ENCODE measurements around the gene SLC6A9.

GRCh38 chr1:43974443-43975248 lies 56.6 kb downstream of the SLC6A9 start, which contains the start of gene ATP6V0B:
- TF ChIP-seq CTCF (conservative IDR thresholded peaks at IDR 0.05 in 1 of 2, IDR thresholded peaks at IDR 0.05 in 1 of 2; ENCODE audit: extremely low read depth in 1 of 2, insufficient read depth in 1 of 2, low read depth in 1 of 2, low read length in 2 of 2) (no peak), EZH2 (IDR thresholded peaks at IDR 0.05; ENCODE audit: borderline replicate concordance, low read length) (no peak)
